ENCODE measurements around the gene ALPI.

- TF ChIP-seq ZNF792 (tag by site-specific recombination; IDR thresholded peaks at IDR 0.05), result no peak
- TF ChIP-seq EGR2 (tag by site-specific recombination; IDR thresholded peaks at IDR 0.05; ENCODE audit: low read depth), result no peak
- TF ChIP-seq BCL11A (tag by site-specific recombination; IDR thresholded peaks at IDR 0.05; ENCODE audit: low read depth), result no peak
- no peak for TF ChIP-seq ZNF624 (tag by site-specific recombination; IDR thresholded peaks at IDR 0.05)
- TF ChIP-seq ZNF366 (tag by site-specific recombination; conservative IDR thresholded peaks at IDR 0.05), result no peak
- no peak for TF ChIP-seq REST (tag by site-specific recombination; IDR thresholded peaks at IDR 0.05)
- no peak for TF ChIP-seq KLF10 (tag by site-specific recombination; IDR thresholded peaks at IDR 0.05)
- TF ChIP-seq SP2 (tag by site-specific recombination; IDR thresholded peaks at IDR 0.05), result no peak
- no peak for TF ChIP-seq CTCF (tag by site-specific recombination; IDR thresholded peaks at IDR 0.05)
- TF ChIP-seq HOXD13 (CRISPR knock-in tag; IDR thresholded peaks at IDR 0.05; ENCODE audit: borderline replicate concordance), result no peak
- no peak for TF ChIP-seq PRDM2 (tag by site-specific recombination; IDR thresholded peaks at IDR 0.05; ENCODE audit: borderline replicate concordance)
- no peak for TF ChIP-seq ZNF398 (tag by site-specific recombination; IDR thresholded peaks at IDR 0.05)
- no peak for TF ChIP-seq YY1 (tag by site-specific recombination; IDR thresholded peaks at IDR 0.05)
These were observed 24.0 kb upstream of the ALPI start for GRCh38 chr2:232431705-232432590.
